Measurements from ENCODE around the gene ARFGEF3. TPM values are rescaled to one million over a fixed set of nuclear protein-coding genes. Genes with fewer than 3 reads are reported as not detected.

Gene ARFGEF3
- total and polyA plus RNA-seq, 4 donors: 4.7 to 28.1 (median 14.0) TPM

GRCh38 chr6:138307816-138308730 lies 146.3 kb downstream of the ARFGEF3 start:
- ATAC-seq (ENCODE audit: insufficient read depth, low FRiP score) (no peak), DNase-seq (peak in 2 of 3 donors; percentile 16 to 37)

GRCh38 chr6:138308731-138309110 lies 147.0 kb downstream of the ARFGEF3 start:
- Histone ChIP-seq H3K36me3 (ENCODE audit: control insufficient read depth in 4 of 4, insufficient read depth in 4 of 4, low read length in 4 of 4) (peaks cover 0 to 10% (median 0%) of the 10 kb centered on the region in 4 donors), H3K4me1 (ENCODE audit: control insufficient read depth in 5 of 5, insufficient read depth in 5 of 5, low read length in 5 of 5) (peaks cover 0 to 5% (median 0%) of the 10 kb centered on the region in 5 donors), H3K9me3 (ENCODE audit: control insufficient read depth in 4 of 4, insufficient read depth in 3 of 4, low read length in 3 of 4) (no peaks in the 10 kb centered on the region), H3K4me3 (no peak overlapping the region), H3K27ac (ENCODE audit: low read depth in 1 of 2, low read length in 1 of 2) (no peak overlapping the region), H3K27me3 (ENCODE audit: control insufficient read depth in 3 of 3, insufficient read depth in 3 of 3, low read length in 2 of 3) (no peaks in the 10 kb centered on the region), H3K9ac (ENCODE audit: insufficient read depth in 1 of 2, low read length in 2 of 2) (no peak overlapping the region)
- DNase-seq (no peak), ATAC-seq (ENCODE audit: insufficient read depth, low FRiP score) (no peak)
- TF ChIP-seq, protein P1, sequence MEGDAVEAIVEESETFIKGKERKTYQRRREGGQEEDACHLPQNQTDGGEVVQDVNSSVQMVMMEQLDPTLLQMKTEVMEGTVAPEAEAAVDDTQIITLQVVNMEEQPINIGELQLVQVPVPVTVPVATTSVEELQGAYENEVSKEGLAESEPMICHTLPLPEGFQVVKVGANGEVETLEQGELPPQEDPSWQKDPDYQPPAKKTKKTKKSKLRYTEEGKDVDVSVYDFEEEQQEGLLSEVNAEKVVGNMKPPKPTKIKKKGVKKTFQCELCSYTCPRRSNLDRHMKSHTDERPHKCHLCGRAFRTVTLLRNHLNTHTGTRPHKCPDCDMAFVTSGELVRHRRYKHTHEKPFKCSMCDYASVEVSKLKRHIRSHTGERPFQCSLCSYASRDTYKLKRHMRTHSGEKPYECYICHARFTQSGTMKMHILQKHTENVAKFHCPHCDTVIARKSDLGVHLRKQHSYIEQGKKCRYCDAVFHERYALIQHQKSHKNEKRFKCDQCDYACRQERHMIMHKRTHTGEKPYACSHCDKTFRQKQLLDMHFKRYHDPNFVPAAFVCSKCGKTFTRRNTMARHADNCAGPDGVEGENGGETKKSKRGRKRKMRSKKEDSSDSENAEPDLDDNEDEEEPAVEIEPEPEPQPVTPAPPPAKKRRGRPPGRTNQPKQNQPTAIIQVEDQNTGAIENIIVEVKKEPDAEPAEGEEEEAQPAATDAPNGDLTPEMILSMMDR (IDR thresholded peaks at IDR 0.05; ENCODE audit: control extremely low read depth, extremely low read depth): no peak
- 96 to 97% methylated on average over 1 of the region's 1 CpG for WGBS, 2 donors

More at GRCh38 chr6:138307816-138308730, 146.3 kb downstream of the ARFGEF3 start:
- Histone ChIP-seq H3K9ac (ENCODE audit: insufficient read depth in 1 of 2, low read length in 2 of 2) (no peak overlapping the region), H3K27ac (ENCODE audit: low read depth in 1 of 2, low read length in 1 of 2) (no peak overlapping the region), H3K4me3 (no peak overlapping the region), H3K36me3 (ENCODE audit: control insufficient read depth in 4 of 4, insufficient read depth in 4 of 4, low read length in 4 of 4) (peaks cover 0 to 10% (median 0%) of the 10 kb centered on the region in 4 donors), H3K4me1 (ENCODE audit: control insufficient read depth in 5 of 5, insufficient read depth in 5 of 5, low read length in 5 of 5) (peaks cover 0 to 5% (median 0%) of the 10 kb centered on the region in 5 donors), H3K9me3 (ENCODE audit: control insufficient read depth in 4 of 4, insufficient read depth in 3 of 4, low read length in 3 of 4) (no peaks in the 10 kb centered on the region), H3K27me3 (ENCODE audit: control insufficient read depth in 3 of 3, insufficient read depth in 3 of 3, low read length in 2 of 3) (no peaks in the 10 kb centered on the region)
- 80 to 82% methylated on average over 11 of the region's 11 CpGs for WGBS, 2 donors
- TF ChIP-seq, protein P1 (IDR thresholded peaks at IDR 0.05; ENCODE audit: control extremely low read depth, extremely low read depth): no peak

- WGBS, 2 donors: 87 to 100% methylated on average over 1 of the region's 1 CpG
- Histone ChIP-seq H3K27ac (ENCODE audit: low read depth in 1 of 2, low read length in 1 of 2) (no peak overlapping the region), H3K36me3 (ENCODE audit: control insufficient read depth in 4 of 4, insufficient read depth in 4 of 4, low read length in 4 of 4) (peaks cover 0 to 10% (median 0%) of the 10 kb centered on the region in 4 donors), H3K27me3 (ENCODE audit: control insufficient read depth in 3 of 3, insufficient read depth in 3 of 3, low read length in 2 of 3) (no peaks in the 10 kb centered on the region), H3K9ac (ENCODE audit: insufficient read depth in 1 of 2, low read length in 2 of 2) (no peak overlapping the region), H3K9me3 (ENCODE audit: control insufficient read depth in 4 of 4, insufficient read depth in 3 of 4, low read length in 3 of 4) (no peaks in the 10 kb centered on the region), H3K4me3 (no peak overlapping the region), H3K4me1 (ENCODE audit: control insufficient read depth in 5 of 5, insufficient read depth in 5 of 5, low read length in 5 of 5) (peaks cover 0 to 5% (median 0%) of the 10 kb centered on the region in 5 donors)
- no peak for DNase-seq
- TF ChIP-seq, protein P1 (IDR thresholded peaks at IDR 0.05; ENCODE audit: control extremely low read depth, extremely low read depth): no peak
- no peak for ATAC-seq (ENCODE audit: insufficient read depth, low FRiP score)
Measured at GRCh38 chr6:138309695-138310094, 148.0 kb downstream of the ARFGEF3 start.

Data from lung (tissue), 12 donors.